DOHH2 (cell line): ENCODE data around the gene PPFIA1.

Experiments
- EZH2phosphoT487 ChIP-seq: fragments of 200-600 bp; sonication (generic); IDR thresholded peaks from 2 replicates; pipeline ENCODE4 v1.6.1; 2017; ENCODE audit warnings: borderline replicate concordance, mild to moderate bottlenecking, antibody characterized with exemption, low read length, moderate library complexity, mixed read lengths
- TF ChIP-seq, protein P1 (sequence below): fragments of 200-600 bp; sonication (generic); IDR thresholded peaks from one replicate; pipeline ENCODE4 v1.5.1; 2014; ENCODE audit warnings: antibody characterized with exemption, mild to moderate bottlenecking, low read depth, low read length; ENCODE audit not compliant: poor library complexity, severe bottlenecking

GRCh38 chr11:70322666-70323065 lies 52.2 kb downstream of the PPFIA1 start:
- TF ChIP-seq, protein P1, sequence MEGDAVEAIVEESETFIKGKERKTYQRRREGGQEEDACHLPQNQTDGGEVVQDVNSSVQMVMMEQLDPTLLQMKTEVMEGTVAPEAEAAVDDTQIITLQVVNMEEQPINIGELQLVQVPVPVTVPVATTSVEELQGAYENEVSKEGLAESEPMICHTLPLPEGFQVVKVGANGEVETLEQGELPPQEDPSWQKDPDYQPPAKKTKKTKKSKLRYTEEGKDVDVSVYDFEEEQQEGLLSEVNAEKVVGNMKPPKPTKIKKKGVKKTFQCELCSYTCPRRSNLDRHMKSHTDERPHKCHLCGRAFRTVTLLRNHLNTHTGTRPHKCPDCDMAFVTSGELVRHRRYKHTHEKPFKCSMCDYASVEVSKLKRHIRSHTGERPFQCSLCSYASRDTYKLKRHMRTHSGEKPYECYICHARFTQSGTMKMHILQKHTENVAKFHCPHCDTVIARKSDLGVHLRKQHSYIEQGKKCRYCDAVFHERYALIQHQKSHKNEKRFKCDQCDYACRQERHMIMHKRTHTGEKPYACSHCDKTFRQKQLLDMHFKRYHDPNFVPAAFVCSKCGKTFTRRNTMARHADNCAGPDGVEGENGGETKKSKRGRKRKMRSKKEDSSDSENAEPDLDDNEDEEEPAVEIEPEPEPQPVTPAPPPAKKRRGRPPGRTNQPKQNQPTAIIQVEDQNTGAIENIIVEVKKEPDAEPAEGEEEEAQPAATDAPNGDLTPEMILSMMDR = no peak
- no peak for TF ChIP-seq EZH2phosphoT487
